Osteocyte (in vitro differentiated cells): Measurements from ENCODE around the gene GYPC. TPM values are rescaled to one million over a fixed set of nuclear protein-coding genes. Genes with fewer than 3 reads are reported as not detected.

ENCODE experiments used
- DNase-seq: peaks from one replicate; pipeline ENCODE4 v3.0.0; 2021; ENCODE audit warnings: mixed read lengths; ENCODE audit not compliant: unreplicated experiment; ENCODE audit errors: extremely low spot score
- H3K27ac Mint-ChIP-seq: one replicate; pipeline ENCODE4 v1.8.0; 2021; ENCODE audit warnings: mild to moderate bottlenecking, mixed read lengths; ENCODE audit not compliant: unreplicated experiment
- H3K27me3 Mint-ChIP-seq: one replicate; pipeline ENCODE4 v1.8.0; 2021; ENCODE audit warnings: mixed read lengths; ENCODE audit not compliant: unreplicated experiment
- H3K36me3 Mint-ChIP-seq: one replicate; pipeline ENCODE4 v1.8.0; 2021; ENCODE audit warnings: mixed read lengths; ENCODE audit not compliant: unreplicated experiment
- H3K4me1 Mint-ChIP-seq: one replicate; pipeline ENCODE4 v1.8.0; 2021; ENCODE audit warnings: mixed read lengths; ENCODE audit not compliant: unreplicated experiment
- H3K4me3 Mint-ChIP-seq: one replicate; pipeline ENCODE4 v1.8.0; 2021; ENCODE audit warnings: mild to moderate bottlenecking, moderate library complexity, mixed read lengths; ENCODE audit not compliant: unreplicated experiment
- H3K9me3 Mint-ChIP-seq: one replicate; pipeline ENCODE4 v1.8.0; 2021; ENCODE audit warnings: mixed read lengths; ENCODE audit not compliant: unreplicated experiment
- total RNA-seq: library from RNA; stranded (reverse); gene quantifications from 2 replicates; pipeline ENCODE4 v1.2.1, GENCODE V29; 2021
- TF ChIP-seq, protein P1 (sequence below): fragments of 200-600 bp; sonication (generic); IDR thresholded peaks from 2 replicates; pipeline ENCODE4 v1.5.0; 2021; ENCODE audit warnings: antibody characterized with exemption, mild to moderate bottlenecking, moderate library complexity

GYPC gene
- total RNA-seq, 1 donor from 2014 or later: 110 TPM

DNA sequence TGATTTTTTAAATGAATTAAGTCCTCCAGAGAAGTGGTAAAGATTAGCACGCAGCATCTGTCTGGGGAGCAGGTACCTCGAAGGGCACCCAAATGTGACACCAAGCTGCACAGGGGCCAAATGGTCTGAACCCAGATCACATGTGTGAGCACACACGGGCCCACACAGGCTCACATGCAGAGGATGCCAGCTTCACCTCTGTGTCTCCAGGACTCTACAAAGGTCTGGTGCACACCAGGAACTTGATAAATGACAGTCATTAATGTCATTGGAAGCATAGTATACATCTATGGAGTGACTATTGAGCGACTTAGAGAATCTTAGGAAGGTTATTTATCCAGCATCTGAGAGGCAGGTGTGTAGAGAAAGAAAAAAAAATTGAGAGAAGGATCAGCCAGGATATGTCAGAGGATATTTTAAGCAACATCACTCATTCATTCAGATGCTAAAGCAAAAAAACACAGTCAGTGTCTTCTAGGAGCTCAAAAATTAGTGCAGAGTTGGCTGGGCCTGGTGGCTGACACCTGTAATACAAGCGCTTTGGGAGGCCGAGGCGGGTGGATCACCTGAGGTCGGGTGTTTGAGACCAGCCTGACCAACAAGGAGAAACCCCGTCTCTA is 23.2 kb downstream of the GYPC start:
- Mint-ChIP-seq H3K4me1 (no peaks in the 10 kb centered on the region), H3K27me3 (no peaks in the 10 kb centered on the region), H3K9me3 (peaks cover 14% of the 10 kb centered on the region), H3K27ac (no peak overlapping the region), H3K4me3 (no peak overlapping the region), H3K36me3 (peaks cover 46% of the 10 kb centered on the region)
- TF ChIP-seq, protein P1, sequence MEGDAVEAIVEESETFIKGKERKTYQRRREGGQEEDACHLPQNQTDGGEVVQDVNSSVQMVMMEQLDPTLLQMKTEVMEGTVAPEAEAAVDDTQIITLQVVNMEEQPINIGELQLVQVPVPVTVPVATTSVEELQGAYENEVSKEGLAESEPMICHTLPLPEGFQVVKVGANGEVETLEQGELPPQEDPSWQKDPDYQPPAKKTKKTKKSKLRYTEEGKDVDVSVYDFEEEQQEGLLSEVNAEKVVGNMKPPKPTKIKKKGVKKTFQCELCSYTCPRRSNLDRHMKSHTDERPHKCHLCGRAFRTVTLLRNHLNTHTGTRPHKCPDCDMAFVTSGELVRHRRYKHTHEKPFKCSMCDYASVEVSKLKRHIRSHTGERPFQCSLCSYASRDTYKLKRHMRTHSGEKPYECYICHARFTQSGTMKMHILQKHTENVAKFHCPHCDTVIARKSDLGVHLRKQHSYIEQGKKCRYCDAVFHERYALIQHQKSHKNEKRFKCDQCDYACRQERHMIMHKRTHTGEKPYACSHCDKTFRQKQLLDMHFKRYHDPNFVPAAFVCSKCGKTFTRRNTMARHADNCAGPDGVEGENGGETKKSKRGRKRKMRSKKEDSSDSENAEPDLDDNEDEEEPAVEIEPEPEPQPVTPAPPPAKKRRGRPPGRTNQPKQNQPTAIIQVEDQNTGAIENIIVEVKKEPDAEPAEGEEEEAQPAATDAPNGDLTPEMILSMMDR: no peak
- no peak for DNase-seq

DNA sequence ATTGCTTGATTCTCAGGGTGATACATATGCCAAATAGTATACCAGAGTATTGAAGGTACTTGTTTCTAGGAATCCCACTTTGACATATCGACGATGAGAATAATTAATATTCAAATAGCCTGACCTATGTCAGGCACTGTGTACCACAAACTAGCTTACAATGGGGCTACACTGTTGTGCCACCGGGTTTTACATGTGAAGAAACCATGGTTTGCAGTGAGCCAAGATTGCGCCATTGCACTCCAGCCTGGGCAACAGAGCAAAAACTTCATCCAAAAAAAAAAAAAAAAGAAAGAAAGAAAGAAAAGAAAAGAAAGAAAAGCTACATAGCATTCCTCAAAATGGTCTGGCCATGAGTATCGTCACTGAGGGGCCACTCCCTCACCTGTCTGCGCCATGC is 25.5 kb downstream of the GYPC start:
- Mint-ChIP-seq H3K4me3 (no peak overlapping the region), H3K27me3 (no peaks in the 10 kb centered on the region), H3K9me3 (peaks cover under 1% of the 10 kb centered on the region), H3K36me3 (peaks cover 37% of the 10 kb centered on the region), H3K27ac (no peak overlapping the region), H3K4me1 (no peaks in the 10 kb centered on the region)
- no peak for DNase-seq
- TF ChIP-seq, protein P1: no peak

DNA sequence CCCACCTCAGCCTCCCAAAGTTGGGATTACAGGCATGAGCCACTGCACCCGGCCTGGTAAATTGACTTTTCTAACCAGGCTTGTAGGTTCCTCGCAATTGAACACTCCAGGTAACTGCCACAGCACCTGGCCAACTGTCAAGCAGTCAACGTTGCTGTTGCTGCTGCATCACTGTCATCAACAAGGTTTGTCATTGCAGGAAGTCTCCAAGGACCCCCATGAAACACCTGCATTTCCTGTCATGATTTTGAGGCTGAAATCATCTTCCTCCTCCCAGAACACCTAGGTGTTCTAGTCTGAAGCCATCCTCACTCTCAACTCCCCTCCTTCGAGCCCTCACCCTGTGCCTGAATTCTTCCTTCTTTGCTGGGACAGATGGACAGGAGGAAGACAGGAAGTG is 29.7 kb downstream of the GYPC start:
- no peaks in the 10 kb centered on the region for H3K4me1 Mint-ChIP-seq
- H3K27me3 Mint-ChIP-seq: no peaks in the 10 kb centered on the region
- no peak overlapping the region for H3K27ac Mint-ChIP-seq
- no peak for DNase-seq
- H3K9me3 Mint-ChIP-seq: no peaks in the 10 kb centered on the region
- TF ChIP-seq, protein P1: no peak
- H3K4me3 Mint-ChIP-seq: no peak overlapping the region
- H3K36me3 Mint-ChIP-seq: peaks cover 43% of the 10 kb centered on the region

DNA sequence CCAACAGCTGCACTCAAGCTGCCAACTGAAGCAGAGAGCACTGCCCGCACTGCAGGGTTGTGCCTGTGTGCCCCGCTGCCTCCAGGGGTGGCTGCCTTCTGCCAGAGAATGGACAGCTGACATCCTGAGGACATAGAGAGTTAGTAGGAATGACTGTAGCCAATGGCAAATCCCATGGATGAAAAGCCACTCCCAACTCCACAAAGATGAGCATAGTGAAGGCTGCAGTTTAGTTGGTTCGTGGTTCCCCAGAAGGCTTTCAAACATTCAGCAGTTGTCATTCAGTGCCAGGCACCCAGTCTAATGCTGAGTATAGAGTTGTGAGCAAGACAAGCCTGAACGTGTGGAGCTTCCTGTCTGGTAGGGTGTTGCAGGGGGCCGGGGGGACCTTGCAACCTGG is 30.3 kb downstream of the GYPC start:
- no peaks in the 10 kb centered on the region for H3K9me3 Mint-ChIP-seq
- H3K36me3 Mint-ChIP-seq: peaks cover 43% of the 10 kb centered on the region
- no peak for DNase-seq
- TF ChIP-seq, protein P1: no peak
- H3K4me1 Mint-ChIP-seq: no peaks in the 10 kb centered on the region
- no peaks in the 10 kb centered on the region for H3K27me3 Mint-ChIP-seq
- no peak overlapping the region for H3K27ac Mint-ChIP-seq
- no peak overlapping the region for H3K4me3 Mint-ChIP-seq

DNA sequence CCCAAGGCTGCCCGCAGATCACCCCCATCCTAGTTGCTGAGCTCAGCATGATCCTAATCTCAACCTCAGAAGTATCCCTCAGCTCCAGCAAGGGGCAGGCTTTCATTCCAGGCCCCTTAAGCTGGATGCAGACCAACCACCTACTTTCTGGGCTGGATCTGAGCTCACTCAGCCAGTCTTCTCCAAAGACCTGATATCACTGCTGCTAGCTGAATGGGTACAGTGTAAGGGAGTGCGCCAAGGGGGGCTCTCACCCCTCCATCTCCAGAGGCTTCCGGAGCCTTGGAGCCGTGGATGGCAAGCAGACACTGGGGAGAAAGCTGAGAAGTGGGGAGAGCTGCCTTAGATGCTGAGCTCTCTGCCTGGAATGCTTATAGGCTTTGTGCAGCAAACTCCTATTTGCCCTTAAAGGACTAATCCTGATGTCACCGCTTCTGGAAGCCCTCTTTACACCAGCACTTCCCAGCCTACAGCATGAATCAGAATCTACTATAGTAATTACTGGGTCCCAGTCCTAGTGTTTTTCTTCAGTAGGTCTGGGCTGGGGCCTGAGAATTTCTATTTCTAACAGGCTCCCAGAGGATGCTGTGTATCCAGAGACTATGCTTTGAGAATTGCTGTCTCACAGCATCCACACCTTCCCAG is 31.0 kb downstream of the GYPC start:
- peaks cover 45% of the 10 kb centered on the region for H3K36me3 Mint-ChIP-seq
- no peaks in the 10 kb centered on the region for H3K9me3 Mint-ChIP-seq
- H3K27me3 Mint-ChIP-seq: no peaks in the 10 kb centered on the region
- TF ChIP-seq, protein P1: no peak
- no peak overlapping the region for H3K4me3 Mint-ChIP-seq
- no peaks in the 10 kb centered on the region for H3K4me1 Mint-ChIP-seq
- no peak overlapping the region for H3K27ac Mint-ChIP-seq
- DNase-seq: no peak
